Muscle of leg (tissue), 11 donors: Measurements from ENCODE around the gene CD1E. TPM values are rescaled to one million over a fixed set of nuclear protein-coding genes. Genes with fewer than 3 reads are reported as not detected.
"Not testable (repeated sequence)": the region's sequence is repeated elsewhere in the genome, so short reads cannot be mapped to it uniquely, and the experiment has no call there.

ENCODE experiments used
- DNase-seq: peaks from one replicate; pipeline ENCODE4 v3.0.0; 2013
- H3K27ac ChIP-seq: one replicate; pipeline ENCODE4 v1.5.1; 2013; ENCODE audit warnings: mild to moderate bottlenecking, low read length, control low read depth
- H3K27me3 ChIP-seq: one replicate; pipeline ENCODE4 v1.6.1; 2013; ENCODE audit warnings: low read length; ENCODE audit not compliant: control insufficient read depth, insufficient read depth
- H3K36me3 ChIP-seq: one replicate; pipeline ENCODE4 v1.6.1; 2013; ENCODE audit warnings: low read length; ENCODE audit not compliant: control insufficient read depth, insufficient read depth
- H3K4me1 ChIP-seq: one replicate; pipeline ENCODE4 v1.6.1; 2013; ENCODE audit warnings: low read length; ENCODE audit not compliant: control insufficient read depth, insufficient read depth
- H3K4me3 ChIP-seq: one replicate; pipeline ENCODE4 v1.5.1; 2013; ENCODE audit warnings: low read length, control low read depth
- H3K9me3 ChIP-seq: replicated peaks from 2 replicates; pipeline ENCODE4 v1.6.1; 2013; ENCODE audit warnings: low read depth, low read length; ENCODE audit not compliant: control insufficient read depth
- WGBS: methylation state at CpG from one replicate; pipeline ENCODE4 v1.1.5; 2013; ENCODE audit warnings: missing lambda C conversion rate; ENCODE audit not compliant: insufficient coverage; 5-methylcytosine and 5-hydroxymethylcytosine counted together
- polyA plus RNA-seq, 8 donors: library from polyadenylated mRNA; unstranded; fragments of 120-200 nt; gene quantifications; one replicate each; pipeline versions ENCODE4 v1.2.1 to v1.2.3, GENCODE V29; 2013; ENCODE audit warnings: inconsistent platforms in 1 of 8, low replicate concordance in 1 of 8; ENCODE audit not compliant: insufficient read length in 8 of 8, insufficient read depth in 1 of 8
- total RNA-seq: library from RNA; stranded (reverse); fragments of 120-200 nt; gene quantifications from one replicate; pipeline ENCODE4 v1.2.4, GENCODE V29; 2013

Gene CD1E
- total and polyA plus RNA-seq, 9 donors, result 0.10 to 0.24 (median 0.17) TPM; not detected in 3

DNA sequence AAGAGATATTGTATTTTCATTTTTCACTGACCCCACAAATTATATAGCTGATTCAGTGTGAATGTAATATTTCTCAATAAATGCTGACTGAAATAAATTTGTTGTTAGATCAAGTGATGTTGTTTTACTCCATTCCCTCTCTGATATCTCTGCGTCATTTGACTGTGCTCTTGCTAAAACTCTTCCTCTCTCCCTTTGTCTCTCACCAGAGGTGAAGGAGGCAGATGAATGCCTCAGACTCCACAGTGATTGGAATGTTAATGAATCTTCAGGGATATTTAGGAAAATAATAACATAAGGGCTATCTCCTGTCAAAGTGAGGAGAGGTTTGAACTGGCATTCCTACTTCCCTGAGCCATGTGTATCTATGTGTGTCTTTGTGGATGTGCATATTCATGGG lies 3.7 kb downstream of the CD1E start:
- no peak overlapping the region for H3K27ac ChIP-seq
- peaks cover 2% of the 10 kb centered on the region for H3K4me1 ChIP-seq
- H3K4me3 ChIP-seq, result no peak overlapping the region
- peaks cover 4% of the 10 kb centered on the region for H3K9me3 ChIP-seq
- H3K36me3 ChIP-seq, result no peaks in the 10 kb centered on the region
- no peak for DNase-seq
- WGBS, result no CpG with 5 or more reads among the region's 1 CpG
- no peaks in the 10 kb centered on the region for H3K27me3 ChIP-seq

DNA sequence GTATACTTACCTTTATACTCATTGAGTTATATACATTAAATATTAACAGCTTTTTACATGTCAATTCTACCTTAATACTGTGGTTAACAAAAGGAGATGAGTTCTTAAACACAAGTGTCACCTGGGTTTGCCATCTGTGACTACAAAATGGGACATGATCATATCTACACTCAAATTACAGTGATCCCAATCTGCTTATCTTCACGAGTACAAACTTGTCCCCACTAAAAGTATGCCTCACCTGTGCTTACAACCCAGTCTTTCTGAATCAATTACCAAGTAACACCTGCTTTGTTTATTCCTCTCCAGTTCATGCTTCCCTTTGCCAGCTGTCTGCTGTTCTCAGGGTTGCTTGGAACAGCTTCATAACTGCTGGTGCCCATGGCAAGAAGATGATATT lies 8.8 kb downstream of the CD1E start:
- H3K27me3 ChIP-seq, result no peaks in the 10 kb centered on the region
- 0% methylated on average over 1 of the region's 1 CpG for WGBS
- no peak overlapping the region for H3K27ac ChIP-seq
- H3K9me3 ChIP-seq, result peaks cover 6% of the 10 kb centered on the region
- no peaks in the 10 kb centered on the region for H3K4me1 ChIP-seq
- H3K36me3 ChIP-seq, result no peaks in the 10 kb centered on the region
- no peak for DNase-seq
- no peak overlapping the region for H3K4me3 ChIP-seq

DNA sequence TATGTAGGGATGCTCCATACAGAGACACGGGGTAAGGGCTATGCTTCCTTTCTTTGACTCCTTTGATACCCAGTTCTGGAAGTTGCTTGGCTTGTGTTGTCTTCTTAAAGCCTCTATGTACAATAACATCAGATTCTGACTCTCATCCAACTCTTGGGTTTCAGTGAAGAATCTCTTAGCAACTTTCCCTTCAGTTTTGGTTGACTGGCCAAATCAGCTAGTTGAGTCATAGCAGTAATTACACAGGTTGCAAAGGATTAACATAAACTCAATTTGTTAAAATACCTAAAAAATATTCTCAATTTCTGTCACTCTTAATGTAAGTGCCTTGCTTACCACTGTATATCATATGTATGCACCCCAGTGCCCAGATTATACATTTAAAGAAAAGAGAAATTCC lies 9.2 kb downstream of the CD1E start:
- Histone ChIP-seq H3K4me3 (no peak overlapping the region), H3K9me3 (peaks cover 6% of the 10 kb centered on the region), H3K27ac (no peak overlapping the region), H3K36me3 (no peaks in the 10 kb centered on the region), H3K4me1 (no peaks in the 10 kb centered on the region), H3K27me3 (no peaks in the 10 kb centered on the region)
- DNase-seq, result no peak
- WGBS, result no CpG with 5 or more reads among the region's 1 CpG

DNA sequence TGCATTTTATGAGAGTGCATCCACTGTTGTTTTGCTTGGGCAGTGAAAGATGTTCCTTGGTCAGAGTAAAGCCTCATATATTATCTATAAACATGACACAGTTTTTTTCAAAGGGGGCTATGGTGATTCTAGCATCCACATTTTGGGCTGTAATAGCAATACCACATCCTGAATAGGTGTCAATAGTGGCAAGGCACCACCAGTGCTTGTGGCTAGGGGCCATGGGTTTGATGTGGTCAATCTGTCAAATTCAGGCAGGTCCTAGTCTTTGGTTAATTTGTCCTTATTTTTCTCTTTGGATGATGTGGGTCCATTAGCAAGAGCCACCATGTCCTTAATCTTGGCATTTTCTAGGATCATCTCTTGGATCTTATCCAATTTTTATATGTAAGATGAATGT lies 13.1 kb downstream of the CD1E start:
- Histone ChIP-seq H3K27ac (no peak overlapping the region), H3K27me3 (no peaks in the 10 kb centered on the region), H3K4me3 (no peak overlapping the region), H3K9me3 (peaks cover 10% of the 10 kb centered on the region), H3K4me1 (no peaks in the 10 kb centered on the region), H3K36me3 (no peaks in the 10 kb centered on the region)
- no peak for DNase-seq

DNA sequence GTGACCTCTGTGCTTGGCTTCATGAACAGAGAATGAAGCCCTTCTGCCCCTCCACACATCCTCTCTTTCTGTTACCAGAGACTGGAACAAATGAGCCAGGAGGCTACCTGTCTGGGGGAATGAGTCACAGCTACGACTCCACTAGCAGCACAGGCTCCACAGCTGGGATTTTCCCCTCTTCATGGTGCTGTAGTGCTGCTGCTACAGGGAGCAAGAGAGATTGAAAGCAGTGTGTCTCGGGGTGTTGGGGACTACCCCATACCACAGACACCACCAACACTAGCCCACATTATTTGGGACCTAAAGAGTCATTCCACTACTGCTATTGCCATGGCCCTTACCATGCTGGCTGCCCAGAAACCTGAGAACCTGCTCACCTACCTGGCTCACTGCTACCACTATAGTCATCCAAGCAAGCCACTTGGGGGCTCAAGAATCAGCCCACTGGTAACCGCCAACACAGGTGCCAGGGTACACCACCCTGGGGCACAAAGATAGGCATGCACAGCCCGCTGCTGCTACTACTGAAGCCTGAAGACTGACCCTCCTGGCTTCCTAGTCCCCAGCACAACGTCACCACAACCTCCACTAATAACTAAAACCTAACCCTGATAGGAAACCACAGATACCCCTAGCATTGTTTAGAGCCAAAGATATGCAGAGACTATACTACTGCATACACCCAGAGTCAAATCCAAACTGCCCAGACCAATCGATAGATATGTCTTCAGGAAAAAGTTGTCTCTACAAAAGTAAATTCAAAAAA lies 17.7 kb downstream of the CD1E start:
- Histone ChIP-seq H3K9me3 (peaks cover 6% of the 10 kb centered on the region), H3K4me3 (no peak overlapping the region), H3K27me3 (no peaks in the 10 kb centered on the region), H3K27ac (no peak overlapping the region), H3K36me3 (no peaks in the 10 kb centered on the region), H3K4me1 (no peaks in the 10 kb centered on the region)
- DNase-seq, result no peak
- 69% methylated on average over 3 of the region's 6 CpGs for WGBS

DNA sequence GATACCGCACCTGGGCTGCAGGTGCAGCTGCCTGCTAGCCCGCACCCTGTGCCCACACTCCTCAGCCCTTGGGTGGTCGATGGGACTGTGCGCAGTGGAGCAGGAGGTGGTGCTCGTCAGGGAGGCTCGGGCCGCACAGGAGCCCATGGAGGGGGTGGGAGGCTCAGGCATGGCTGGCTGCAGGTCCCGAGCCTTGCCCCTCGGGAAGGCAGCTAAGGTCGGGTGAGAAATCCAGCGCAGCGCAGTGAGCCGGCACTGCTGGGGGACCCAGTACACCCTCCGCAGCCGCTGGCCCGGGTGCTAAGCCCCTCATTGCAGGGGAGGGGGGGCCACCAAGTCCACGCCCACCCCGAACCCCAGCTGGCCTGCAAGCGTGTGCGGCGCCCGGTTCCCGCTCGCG lies 20.4 kb downstream of the CD1E start:
- DNase-seq, H3K36me3 ChIP-seq, H3K4me3 ChIP-seq, H3K9me3 ChIP-seq, H3K4me1 ChIP-seq, H3K27me3 ChIP-seq, H3K27ac ChIP-seq: not testable (repeated sequence)
- WGBS, result 94% methylated on average over 15 of the region's 25 CpGs

DNA sequence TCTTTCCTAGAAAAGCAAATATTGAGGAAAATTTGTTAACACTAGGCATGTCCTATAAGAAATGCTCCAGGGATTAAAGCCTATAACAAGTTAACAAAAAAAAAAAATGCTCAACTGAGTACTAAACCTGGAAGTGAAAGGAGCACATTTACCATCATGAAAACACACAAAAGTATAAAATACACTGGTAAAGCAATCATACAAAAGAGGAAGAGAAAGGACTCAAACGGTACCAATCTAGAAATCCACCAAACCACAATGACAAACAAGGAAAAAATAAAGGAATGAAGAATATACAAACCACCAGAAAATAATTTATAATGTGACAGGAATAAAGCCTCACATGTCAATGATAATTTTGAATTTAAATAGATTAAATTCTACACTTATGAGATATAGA lies 21.2 kb downstream of the CD1E start:
- no peaks in the 10 kb centered on the region for H3K4me1 ChIP-seq
- no peaks in the 10 kb centered on the region for H3K36me3 ChIP-seq
- no CpG with 5 or more reads among the region's 1 CpG for WGBS
- peaks cover 6% of the 10 kb centered on the region for H3K9me3 ChIP-seq
- H3K27ac ChIP-seq, result no peak overlapping the region
- no peak overlapping the region for H3K4me3 ChIP-seq
- no peak for DNase-seq
- no peaks in the 10 kb centered on the region for H3K27me3 ChIP-seq

DNA sequence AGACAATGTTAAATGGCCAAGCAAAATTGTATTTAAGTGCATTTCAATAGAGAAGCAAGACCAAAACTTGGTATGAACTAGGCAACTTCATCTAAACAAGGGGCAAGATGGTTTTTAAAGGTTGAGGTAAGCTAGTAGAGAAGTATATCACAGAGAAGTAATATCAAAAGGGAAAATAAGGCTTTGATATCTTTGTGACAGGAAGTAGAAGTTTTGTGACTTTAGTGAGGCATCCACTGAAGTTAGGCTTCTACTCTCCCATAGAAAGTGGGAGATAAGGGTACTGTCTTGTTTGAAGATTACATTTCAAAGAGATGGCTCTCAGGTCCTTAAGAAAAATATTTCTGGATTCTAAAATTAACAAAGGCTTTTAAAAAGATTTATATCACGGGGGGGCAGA lies 36.6 kb downstream of the CD1E start:
- WGBS, result no CpG with 5 or more reads among the region's 1 CpG

DNA sequence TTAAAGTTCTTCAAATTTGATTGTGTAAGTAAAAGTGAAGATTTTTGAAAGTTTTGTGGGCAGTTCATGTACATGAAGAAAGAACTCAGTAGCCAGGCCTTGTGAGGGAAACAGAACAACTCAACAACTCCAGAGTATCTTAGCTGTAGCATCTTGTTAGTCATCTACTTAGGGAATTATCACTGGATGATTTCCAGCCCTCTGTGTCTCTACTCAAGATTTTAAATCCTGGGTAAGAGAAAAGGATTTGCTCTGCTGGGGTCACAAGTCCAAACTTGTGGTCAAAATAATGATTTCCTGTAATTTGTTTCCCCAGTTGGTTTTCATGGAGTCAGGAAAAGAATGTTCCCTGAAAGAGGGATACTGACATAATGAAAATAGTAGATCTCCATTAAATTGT lies 37.4 kb downstream of the CD1E start:
- Histone ChIP-seq H3K4me1 (no peaks in the 10 kb centered on the region), H3K27ac (no peak overlapping the region), H3K36me3 (no peaks in the 10 kb centered on the region), H3K4me3 (no peak overlapping the region), H3K27me3 (no peaks in the 10 kb centered on the region), H3K9me3 (no peaks in the 10 kb centered on the region)
- DNase-seq, result peak; percentile 44

More for the DNA sequence above, 36.6 kb downstream of the CD1E start:
- Histone ChIP-seq H3K9me3 (no peaks in the 10 kb centered on the region), H3K4me1 (no peaks in the 10 kb centered on the region), H3K27ac (no peak overlapping the region), H3K36me3 (no peaks in the 10 kb centered on the region), H3K27me3 (no peaks in the 10 kb centered on the region), H3K4me3 (no peak overlapping the region)
- no peak for DNase-seq

DNA sequence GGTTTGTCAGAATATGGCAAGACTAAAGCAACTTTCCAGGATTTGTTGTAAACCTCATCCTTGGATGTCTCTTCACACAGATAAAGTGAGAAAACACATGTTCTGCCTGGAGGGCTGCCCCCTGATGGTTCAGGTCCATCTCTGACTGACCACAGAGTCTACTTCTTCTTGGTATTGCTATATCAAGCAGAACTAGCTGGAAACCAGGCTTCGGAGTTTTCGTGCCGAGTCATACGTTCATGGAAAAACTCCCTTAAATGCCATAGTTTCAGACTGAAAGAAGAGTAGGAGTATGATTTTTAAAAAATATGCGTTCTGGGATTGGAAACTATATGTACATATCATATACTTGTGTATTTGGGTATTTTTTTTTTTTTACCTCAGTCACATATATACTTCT lies 39.8 kb downstream of the CD1E start:
- WGBS, result no CpG with 5 or more reads among the region's 5 CpGs

DNA sequence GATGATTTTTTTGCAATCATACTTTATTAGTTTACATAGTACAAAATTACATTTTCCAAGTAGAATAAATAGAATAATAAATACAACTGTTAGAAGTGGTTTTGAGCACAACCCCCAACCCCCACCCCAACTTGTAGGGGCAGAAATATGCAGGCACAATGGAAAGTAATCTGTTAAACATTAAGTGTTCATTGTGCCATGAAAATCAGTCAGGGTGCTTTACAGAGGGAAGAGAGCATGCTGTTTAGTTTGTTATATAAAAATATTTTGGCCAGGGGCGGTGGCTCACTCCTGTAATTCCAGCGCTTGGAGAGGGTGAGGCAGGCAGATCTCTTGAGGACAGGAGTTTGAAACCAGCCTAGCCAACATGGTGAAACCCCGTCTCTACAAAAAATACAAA lies 43.0 kb downstream of the CD1E start:
- Histone ChIP-seq H3K9me3 (no peaks in the 10 kb centered on the region), H3K27me3 (no peaks in the 10 kb centered on the region), H3K27ac (no peak overlapping the region), H3K4me3 (no peak overlapping the region), H3K36me3 (no peaks in the 10 kb centered on the region), H3K4me1 (no peaks in the 10 kb centered on the region)
- DNase-seq, result no peak
- WGBS, result 100% methylated on average over 1 of the region's 3 CpGs

More for the DNA sequence above, 39.8 kb downstream of the CD1E start:
- Histone ChIP-seq H3K27me3 (no peaks in the 10 kb centered on the region), H3K4me1 (no peaks in the 10 kb centered on the region), H3K27ac (no peak overlapping the region), H3K4me3 (no peak overlapping the region), H3K36me3 (no peaks in the 10 kb centered on the region), H3K9me3 (no peaks in the 10 kb centered on the region)
- peak; percentile 3 for DNase-seq
